Parathyroid adenoma (tissue), 2 donors: Measurements from ENCODE around the gene B3GAT1.

Experiments
- H2AFZ ChIP-seq: fragments of 300-600 bp; sonication (generic); one replicate; pipeline ENCODE4 v1.7.0; 2017; ENCODE audit warnings: antibody characterized with exemption, mild to moderate bottlenecking
- H3K27ac ChIP-seq: fragments of 300-600 bp; sonication (generic); one replicate; pipeline ENCODE4 v1.7.0; 2017
- H3K27me3 ChIP-seq: fragments of 300-600 bp; sonication (generic); one replicate; pipeline ENCODE4 v1.7.0; 2017; ENCODE audit warnings: low read length; ENCODE audit not compliant: control insufficient read depth, insufficient read depth
- H3K36me3 ChIP-seq: fragments of 300-600 bp; sonication (generic); one replicate; pipeline ENCODE4 v1.7.0; 2017; ENCODE audit warnings: low read length; ENCODE audit not compliant: control insufficient read depth, insufficient read depth
- H3K4me1 ChIP-seq: fragments of 300-600 bp; sonication (generic); one replicate; pipeline ENCODE4 v1.7.0; 2017; ENCODE audit warnings: control low read depth
- H3K4me2 ChIP-seq: fragments of 300-600 bp; sonication (generic); one replicate; pipeline ENCODE4 v1.7.0; 2017; ENCODE audit warnings: low read length
- H3K4me3 ChIP-seq: fragments of 300-600 bp; sonication (generic); one replicate; pipeline ENCODE4 v1.7.0; 2017; ENCODE audit warnings: low read depth, low read length
- H3K79me2 ChIP-seq: fragments of 300-600 bp; sonication (generic); one replicate; pipeline ENCODE4 v1.7.0; 2017; ENCODE audit warnings: control low read depth
- H3K9ac ChIP-seq: fragments of 300-600 bp; sonication (generic); one replicate; pipeline ENCODE4 v1.7.0; 2017; ENCODE audit warnings: mild to moderate bottlenecking
- H3K9me3 ChIP-seq: fragments of 300-600 bp; sonication (generic); one replicate; pipeline ENCODE4 v1.7.0; 2017; ENCODE audit warnings: low read length; ENCODE audit not compliant: control insufficient read depth
- CTCF ChIP-seq: fragments of 300-600 bp; sonication (generic); IDR thresholded peaks from one replicate; pipeline ENCODE4 v1.7.0; 2017; ENCODE audit warnings: antibody characterized with exemption, mild to moderate bottlenecking
- donor health status: primary hyperparathyroidism.

The B3GAT1 gene

GRCh38 chr11:134340354-134340964 lies 71.6 kb downstream of the B3GAT1 start:
- Histone ChIP-seq H3K9ac (no peak overlapping the region), H3K27me3 (no peaks in the 10 kb centered on the region), H3K27ac (no peak overlapping the region), H3K4me2 (no peak overlapping the region), H3K79me2 (no peaks in the 10 kb centered on the region), H3K4me1 (no peaks in the 10 kb centered on the region), H3K4me3 (no peak overlapping the region), H3K9me3 (no peaks in the 10 kb centered on the region), H2AFZ (no peak overlapping the region), H3K36me3 (no peaks in the 10 kb centered on the region)
- TF ChIP-seq CTCF = no peak

GRCh38 chr11:134339756-134340155 lies 72.3 kb downstream of the B3GAT1 start:
- Histone ChIP-seq H3K36me3 (no peaks in the 10 kb centered on the region), H3K4me3 (no peak overlapping the region), H3K9ac (no peak overlapping the region), H3K27ac (no peak overlapping the region), H2AFZ (no peak overlapping the region), H3K4me1 (no peaks in the 10 kb centered on the region), H3K4me2 (no peak overlapping the region), H3K9me3 (no peaks in the 10 kb centered on the region), H3K27me3 (no peaks in the 10 kb centered on the region), H3K79me2 (no peaks in the 10 kb centered on the region)
- TF ChIP-seq CTCF = no peak

GRCh38 chr11:134338654-134339053 lies 73.4 kb downstream of the B3GAT1 start:
- H3K36me3 ChIP-seq = no peaks in the 10 kb centered on the region
- no peaks in the 10 kb centered on the region for H3K9me3 ChIP-seq
- TF ChIP-seq CTCF = no peak
- H3K79me2 ChIP-seq = no peaks in the 10 kb centered on the region
- no peaks in the 10 kb centered on the region for H3K4me1 ChIP-seq
- no peak overlapping the region for H3K27ac ChIP-seq
- H2AFZ ChIP-seq = no peak overlapping the region
- no peaks in the 10 kb centered on the region for H3K27me3 ChIP-seq
- H3K9ac ChIP-seq = no peak overlapping the region
- no peak overlapping the region for H3K4me3 ChIP-seq
- H3K4me2 ChIP-seq = no peak overlapping the region

GRCh38 chr11:134338068-134338467 lies 74.0 kb downstream of the B3GAT1 start:
- Histone ChIP-seq H3K4me1 (no peaks in the 10 kb centered on the region), H3K36me3 (no peaks in the 10 kb centered on the region), H3K4me2 (no peak overlapping the region), H2AFZ (no peak overlapping the region), H3K4me3 (no peak overlapping the region), H3K9me3 (no peaks in the 10 kb centered on the region), H3K27ac (no peak overlapping the region), H3K27me3 (no peaks in the 10 kb centered on the region), H3K79me2 (no peaks in the 10 kb centered on the region), H3K9ac (no peak overlapping the region)
- TF ChIP-seq CTCF = no peak

- Histone ChIP-seq H3K79me2 (no peaks in the 10 kb centered on the region), H3K36me3 (no peaks in the 10 kb centered on the region), H2AFZ (no peak overlapping the region), H3K27ac (no peak overlapping the region), H3K27me3 (no peaks in the 10 kb centered on the region), H3K4me2 (no peak overlapping the region), H3K9ac (no peak overlapping the region), H3K9me3 (no peaks in the 10 kb centered on the region), H3K4me3 (no peak overlapping the region), H3K4me1 (no peaks in the 10 kb centered on the region)
- no peak for TF ChIP-seq CTCF
Measured at GRCh38 chr11:134337051-134337450, 75.0 kb downstream of the B3GAT1 start.
